H9 (cell line): ENCODE measurements around the gene NCKAP5. TPM values are rescaled to one million over a fixed set of nuclear protein-coding genes. Genes with fewer than 3 reads are reported as not detected.

Experiments used
- DNase-seq: peaks from one replicate; pipeline ENCODE4 v3.0.0-alpha.2; 2017
- H2AFZ ChIP-seq: one replicate; pipeline ENCODE4 v1.6.1; 2013; ENCODE audit warnings: mild to moderate bottlenecking, low read length, control low read depth, moderate library complexity
- H2AK5ac ChIP-seq: 2 replicates; pipeline ENCODE4 v1.6.1; 2013; ENCODE audit warnings: low read length, control low read depth, mixed read lengths; ENCODE audit not compliant: insufficient read length
- H2BK120ac ChIP-seq: one replicate; pipeline ENCODE4 v1.6.1; 2013; ENCODE audit warnings: low read depth, mild to moderate bottlenecking, low read length, control low read depth, inconsistent platforms; ENCODE audit not compliant: poor library complexity, severe bottlenecking
- H2BK12ac ChIP-seq: 2 replicates; pipeline ENCODE4 v1.6.1; 2013; ENCODE audit warnings: low read length, control low read depth, mixed read lengths, low read depth; ENCODE audit not compliant: insufficient read length
- H2BK15ac ChIP-seq: 2 replicates; pipeline ENCODE4 v1.6.1; 2013; ENCODE audit warnings: low read depth, low read length, control low read depth
- H2BK20ac ChIP-seq: one replicate; pipeline ENCODE4 v1.6.1; 2013; ENCODE audit warnings: low read depth, mild to moderate bottlenecking, low read length, control low read depth, inconsistent platforms; ENCODE audit not compliant: poor library complexity, severe bottlenecking
- H2BK5ac ChIP-seq: 2 replicates; pipeline ENCODE4 v1.6.1; 2013; ENCODE audit warnings: low read length, control low read depth, mixed read lengths; ENCODE audit not compliant: insufficient read length
- H3K14ac ChIP-seq: 2 replicates; pipeline ENCODE4 v1.6.1; 2013; ENCODE audit warnings: low read length, control low read depth; ENCODE audit not compliant: insufficient read depth
- H3K18ac ChIP-seq: 2 replicates; pipeline ENCODE4 v1.6.1; 2013; ENCODE audit warnings: low read depth, mild to moderate bottlenecking, mixed read lengths, low read length, control low read depth; ENCODE audit not compliant: insufficient read length
- H3K23ac ChIP-seq: 2 replicates; pipeline ENCODE4 v1.6.1; 2013; ENCODE audit warnings: low read length, control low read depth, mixed read lengths, low read depth; ENCODE audit not compliant: insufficient read length
- H3K23me2 ChIP-seq: 2 replicates; pipeline ENCODE4 v1.6.1; 2013; ENCODE audit warnings: low read depth, mild to moderate bottlenecking, mixed read lengths, low read length, control low read depth; ENCODE audit not compliant: insufficient read length, poor library complexity, severe bottlenecking
- H3K27ac ChIP-seq: 2 replicates; pipeline ENCODE4 v1.5.1; 2013; ENCODE audit warnings: low read length, control low read depth, mixed read lengths, low read depth; ENCODE audit not compliant: insufficient read length
- H3K27me3 ChIP-seq: 2 replicates; pipeline ENCODE4 v1.6.1; 2013; ENCODE audit warnings: low read length, control low read depth, inconsistent platforms; ENCODE audit not compliant: insufficient read depth
- H3K4ac ChIP-seq: 2 replicates; pipeline ENCODE4 v1.6.1; 2013; ENCODE audit warnings: low read depth, mild to moderate bottlenecking, control low read depth, inconsistent platforms, low read length, moderate library complexity
- H3K4me1 ChIP-seq: 2 replicates; pipeline ENCODE4 v1.6.1; 2013; ENCODE audit warnings: low read length, control low read depth, inconsistent platforms; ENCODE audit not compliant: insufficient read depth
- H3K4me2 ChIP-seq: 2 replicates; pipeline ENCODE4 v1.6.1; 2013; ENCODE audit warnings: low read length, control low read depth, mixed read lengths; ENCODE audit not compliant: insufficient read length, insufficient read depth
- H3K56ac ChIP-seq: 2 replicates; pipeline ENCODE4 v1.6.1; 2013; ENCODE audit warnings: low read depth, mild to moderate bottlenecking, mixed read lengths, low read length, control low read depth; ENCODE audit not compliant: insufficient read length
- H3K79me1 ChIP-seq: 2 replicates; pipeline ENCODE4 v1.6.1; 2013; ENCODE audit warnings: low read depth, mild to moderate bottlenecking, moderate library complexity, low read length, control low read depth, inconsistent platforms; ENCODE audit not compliant: insufficient read depth, poor library complexity, severe bottlenecking
- H3K79me2 ChIP-seq: 2 replicates; pipeline ENCODE4 v1.6.1; 2013; ENCODE audit warnings: low read length, control low read depth, inconsistent platforms; ENCODE audit not compliant: insufficient read depth
- H3K9ac ChIP-seq: 2 replicates; pipeline ENCODE4 v1.6.1; 2013; ENCODE audit warnings: low read length, control low read depth, mixed read lengths; ENCODE audit not compliant: insufficient read length; ENCODE audit errors: extremely low read depth
- H3K9me3 ChIP-seq: one replicate; pipeline ENCODE4 v1.6.1; 2013; ENCODE audit warnings: low read depth, low read length, inconsistent platforms; ENCODE audit not compliant: control insufficient read depth
- H3T11ph ChIP-seq: one replicate; pipeline ENCODE4 v1.6.1; 2013; ENCODE audit warnings: mild to moderate bottlenecking, low read length, control low read depth, inconsistent platforms
- H4K20me1 ChIP-seq: one replicate; pipeline ENCODE4 v1.6.1; 2013; ENCODE audit not compliant: control insufficient read depth, insufficient read length, insufficient read depth
- H4K5ac ChIP-seq: 2 replicates; pipeline ENCODE4 v1.6.1; 2013; ENCODE audit warnings: low read depth, mild to moderate bottlenecking, mixed read lengths, low read length, control low read depth; ENCODE audit not compliant: insufficient read length
- H4K8ac ChIP-seq: replicated peaks from 2 replicates; pipeline ENCODE4 v1.6.1; 2013; ENCODE audit warnings: low read length, control low read depth, mixed read lengths, low read depth; ENCODE audit not compliant: insufficient read length
- H4K91ac ChIP-seq: 2 replicates; pipeline ENCODE4 v1.6.1; 2013; ENCODE audit warnings: low read depth, mild to moderate bottlenecking, moderate library complexity, mixed read lengths, low read length, control low read depth; ENCODE audit not compliant: insufficient read length
- H3K27ac Mint-ChIP-seq, 3 experiments: 2 replicates in 2 of 3; 3 replicates in 1 of 3; pipeline ENCODE4 v1.8.0; 2020 to 2021; ENCODE audit warnings: mixed read lengths in 3 of 3, mild to moderate bottlenecking in 1 of 3, moderate library complexity in 1 of 3
- H3K27me3 Mint-ChIP-seq: 2 replicates; pipeline ENCODE4 v1.8.0; 2021; ENCODE audit warnings: low read depth, mild to moderate bottlenecking, moderate library complexity, mixed read lengths
- H3K36me3 Mint-ChIP-seq, 3 experiments: 2 replicates in 2 of 3; 3 replicates in 1 of 3; pipeline ENCODE4 v1.8.0; 2020 to 2021; ENCODE audit warnings: low read depth in 3 of 3, mixed read lengths in 3 of 3; ENCODE audit not compliant: insufficient read depth in 1 of 3
- H3K4me1 Mint-ChIP-seq, 2 experiments: 2 replicates each; pipeline ENCODE4 v1.8.0; 2020; ENCODE audit warnings: mixed read lengths in 2 of 2
- H3K4me3 Mint-ChIP-seq, 2 experiments: 2 replicates in 1 of 2; 3 replicates in 1 of 2; pipeline ENCODE4 v1.8.0; 2020 to 2021; ENCODE audit warnings: mild to moderate bottlenecking in 2 of 2, mixed read lengths in 2 of 2, moderate library complexity in 1 of 2
- H3K9me3 Mint-ChIP-seq, 2 experiments: 2 replicates in 1 of 2; 3 replicates in 1 of 2; pipeline ENCODE4 v1.8.0; 2020; ENCODE audit warnings: mild to moderate bottlenecking in 2 of 2, mixed read lengths in 2 of 2, moderate library complexity in 1 of 2
- CTCF ChIP-seq: fragments of 200-600 bp; sonication (generic); conservative IDR thresholded peaks from 3 replicates; pipeline ENCODE4 v1.8.0; 2021; ENCODE audit warnings: antibody characterized with exemption, mild to moderate bottlenecking
- WGBS: extraction: QIAGEN DNeasy Blood & Tissue Kit; methylation state at CpG from one replicate; pipeline ENCODE4 v1.1.7; 2013; ENCODE audit warnings: missing lambda C conversion rate, low lambda C conversion rate, mixed read lengths; ENCODE audit not compliant: insufficient read length; ENCODE audit errors: extremely low coverage; 5-methylcytosine and 5-hydroxymethylcytosine counted together
- total RNA-seq: library from RNA; stranded (reverse); gene quantifications from 2 replicates; pipeline ENCODE4 v1.2.1, GENCODE V29; 2021

The NCKAP5 gene
- total RNA-seq, 1 experiment from 2014 or later = 0.26 TPM

- Mint-ChIP-seq H3K4me1 (peaks cover 3 to 14% of the 10 kb centered on the region in 2 experiments), H3K27ac (no peak overlapping the region), H3K27me3 (peaks cover 22% of the 10 kb centered on the region), H3K9me3 (peaks cover 0 to 2% of the 10 kb centered on the region in 2 experiments; a peak in 1 of 5 replicates), H3K36me3 (no peaks in the 10 kb centered on the region), H3K4me3 (peak overlapping the region; percentile 82 to 91)
- no peak overlapping the region for H2BK20ac ChIP-seq
- no peak overlapping the region for H2AFZ ChIP-seq
- no peaks in the 10 kb centered on the region for H3K9me3 ChIP-seq
- WGBS = no CpG with 5 or more reads among the region's 17 CpGs
- DNase-seq = peak; percentile 40
- H3K27me3 ChIP-seq = no peaks in the 10 kb centered on the region
- no peak overlapping the region for H3K4ac ChIP-seq
- no peaks in the 10 kb centered on the region for H3K79me1 ChIP-seq
- no peak overlapping the region for H2BK120ac ChIP-seq
- no peak overlapping the region for H4K5ac ChIP-seq
- H4K20me1 ChIP-seq = no peaks in the 10 kb centered on the region
- H2AK5ac ChIP-seq = no peak overlapping the region
- H3K23ac ChIP-seq = no peak overlapping the region
- no peak for TF ChIP-seq CTCF
- no peak overlapping the region for H2BK12ac ChIP-seq
- no peak overlapping the region for H2BK5ac ChIP-seq
- H3K27ac ChIP-seq = no peak overlapping the region
- H3K9ac ChIP-seq = no peak overlapping the region
- no peak overlapping the region for H3K56ac ChIP-seq
- no peaks in the 10 kb centered on the region for H3K4me1 ChIP-seq
- no peak overlapping the region for H4K8ac ChIP-seq
- H3K79me2 ChIP-seq = no peaks in the 10 kb centered on the region
- H3K14ac ChIP-seq = no peak overlapping the region
- H4K91ac ChIP-seq = no peak overlapping the region
- H3K18ac ChIP-seq = no peak overlapping the region
- no peak overlapping the region for H3T11ph ChIP-seq
- peak overlapping the region; percentile 47 for H3K4me2 ChIP-seq
- H2BK15ac ChIP-seq = no peak overlapping the region
- H3K23me2 ChIP-seq = peaks cover 13% of the 10 kb centered on the region
Observed at GRCh38 chr2:133266926-133267590, 301.2 kb downstream of the NCKAP5 start.
